ENCODE results near the gene UBAC2.

UBAC2 gene

GRCh38 chr13:99295488-99296252 is 95.0 kb downstream of the UBAC2 start:
- Histone ChIP-seq H3K36me3 (ENCODE audit: control insufficient read depth in 5 of 5, insufficient read depth in 5 of 5, low read length in 5 of 5) (peaks cover 0 to 14% (median 6%) of the 10 kb centered on the region in 5 donors), H3K27ac (ENCODE audit: low read depth, low read length) (no peak overlapping the region), H3K9me3 (ENCODE audit: control insufficient read depth in 5 of 5, low read length in 5 of 5) (no peaks in the 10 kb centered on the region), H3K4me3 (ENCODE audit: low read depth in 1 of 5, low read length in 5 of 5) (no peak overlapping the region), H3K9ac (ENCODE audit: low read length in 5 of 5) (no peak overlapping the region), H3K4me1 (ENCODE audit: control insufficient read depth in 5 of 5, insufficient read depth in 5 of 5, low read length in 5 of 5) (peaks cover 0 to 19% (median 17%) of the 10 kb centered on the region in 5 donors), H3K27me3 (ENCODE audit: control insufficient read depth in 5 of 5, insufficient read depth in 4 of 5, low read length in 5 of 5) (no peaks in the 10 kb centered on the region)

- H3K27ac ChIP-seq (ENCODE audit: low read depth, low read length), result no peak overlapping the region
- H3K4me1 ChIP-seq (ENCODE audit: control insufficient read depth in 5 of 5, insufficient read depth in 5 of 5, low read length in 5 of 5), result peaks cover 0 to 22% (median 17%) of the 10 kb centered on the region in 5 donors
- no peak overlapping the region for H3K4me3 ChIP-seq (ENCODE audit: low read depth in 1 of 5, low read length in 5 of 5)
These were observed 95.7 kb downstream of the UBAC2 start for GRCh38 chr13:99296398-99296797.

GRCh38 chr13:99297331-99297730 is 96.7 kb downstream of the UBAC2 start:
- no peaks in the 10 kb centered on the region for H3K9me3 ChIP-seq (ENCODE audit: control insufficient read depth in 5 of 5, low read length in 5 of 5)
- no peaks in the 10 kb centered on the region for H3K27me3 ChIP-seq (ENCODE audit: control insufficient read depth in 5 of 5, insufficient read depth in 4 of 5, low read length in 5 of 5)
- no peak overlapping the region for H3K27ac ChIP-seq (ENCODE audit: low read depth, low read length)
- H3K9ac ChIP-seq (ENCODE audit: low read length in 5 of 5), result no peak overlapping the region
- H3K4me1 ChIP-seq (ENCODE audit: control insufficient read depth in 5 of 5, insufficient read depth in 5 of 5, low read length in 5 of 5), result peaks cover 0 to 22% (median 17%) of the 10 kb centered on the region in 5 donors
- H3K36me3 ChIP-seq (ENCODE audit: control insufficient read depth in 5 of 5, insufficient read depth in 5 of 5, low read length in 5 of 5), result peaks cover 0 to 14% (median 6%) of the 10 kb centered on the region in 5 donors
- no peak overlapping the region for H3K4me3 ChIP-seq (ENCODE audit: low read depth in 1 of 5, low read length in 5 of 5)

More at GRCh38 chr13:99296398-99296797, 95.7 kb downstream of the UBAC2 start:
- Histone ChIP-seq H3K9ac (ENCODE audit: low read length in 5 of 5) (no peak overlapping the region), H3K9me3 (ENCODE audit: control insufficient read depth in 5 of 5, low read length in 5 of 5) (no peaks in the 10 kb centered on the region), H3K27me3 (ENCODE audit: control insufficient read depth in 5 of 5, insufficient read depth in 4 of 5, low read length in 5 of 5) (no peaks in the 10 kb centered on the region), H3K36me3 (ENCODE audit: control insufficient read depth in 5 of 5, insufficient read depth in 5 of 5, low read length in 5 of 5) (peaks cover 0 to 14% (median 6%) of the 10 kb centered on the region in 5 donors)

GRCh38 chr13:99298056-99298455 is 97.4 kb downstream of the UBAC2 start:
- H3K27ac ChIP-seq (ENCODE audit: low read depth, low read length), result no peak overlapping the region
- H3K9me3 ChIP-seq (ENCODE audit: control insufficient read depth in 5 of 5, low read length in 5 of 5), result no peaks in the 10 kb centered on the region
- peaks cover 0 to 26% (median 17%) of the 10 kb centered on the region in 5 donors for H3K4me1 ChIP-seq (ENCODE audit: control insufficient read depth in 5 of 5, insufficient read depth in 5 of 5, low read length in 5 of 5)
- H3K27me3 ChIP-seq (ENCODE audit: control insufficient read depth in 5 of 5, insufficient read depth in 4 of 5, low read length in 5 of 5), result no peaks in the 10 kb centered on the region
- H3K9ac ChIP-seq (ENCODE audit: low read length in 5 of 5), result no peak overlapping the region
- H3K4me3 ChIP-seq (ENCODE audit: low read depth in 1 of 5, low read length in 5 of 5), result no peak overlapping the region
- peaks cover 0 to 15% (median 6%) of the 10 kb centered on the region in 5 donors for H3K36me3 ChIP-seq (ENCODE audit: control insufficient read depth in 5 of 5, insufficient read depth in 5 of 5, low read length in 5 of 5)

GRCh38 chr13:99299256-99299919 is 98.7 kb downstream of the UBAC2 start:
- H3K9me3 ChIP-seq (ENCODE audit: control insufficient read depth in 5 of 5, low read length in 5 of 5), result no peaks in the 10 kb centered on the region
- H3K9ac ChIP-seq (ENCODE audit: low read length in 5 of 5), result no peak overlapping the region
- peaks cover 0 to 33% (median 17%) of the 10 kb centered on the region in 5 donors for H3K4me1 ChIP-seq (ENCODE audit: control insufficient read depth in 5 of 5, insufficient read depth in 5 of 5, low read length in 5 of 5)
- no peak overlapping the region for H3K27ac ChIP-seq (ENCODE audit: low read depth, low read length)
- no peak overlapping the region for H3K4me3 ChIP-seq (ENCODE audit: low read depth in 1 of 5, low read length in 5 of 5)
- H3K27me3 ChIP-seq (ENCODE audit: control insufficient read depth in 5 of 5, insufficient read depth in 4 of 5, low read length in 5 of 5), result no peaks in the 10 kb centered on the region
- H3K36me3 ChIP-seq (ENCODE audit: control insufficient read depth in 5 of 5, insufficient read depth in 5 of 5, low read length in 5 of 5), result peaks cover 0 to 23% (median 3%) of the 10 kb centered on the region in 5 donors

GRCh38 chr13:99299920-99300341 is 99.3 kb downstream of the UBAC2 start:
- Histone ChIP-seq H3K4me1 (ENCODE audit: control insufficient read depth in 5 of 5, insufficient read depth in 5 of 5, low read length in 5 of 5) (peaks cover 0 to 30% (median 17%) of the 10 kb centered on the region in 5 donors), H3K27ac (ENCODE audit: low read depth, low read length) (no peak overlapping the region)

GRCh38 chr13:99301056-99301838 is 100.6 kb downstream of the UBAC2 start:
- Histone ChIP-seq H3K27me3 (ENCODE audit: control insufficient read depth in 5 of 5, insufficient read depth in 4 of 5, low read length in 5 of 5) (no peaks in the 10 kb centered on the region), H3K36me3 (ENCODE audit: control insufficient read depth in 5 of 5, insufficient read depth in 5 of 5, low read length in 5 of 5) (peaks cover 0 to 13% (median 0%) of the 10 kb centered on the region in 5 donors), H3K9me3 (ENCODE audit: control insufficient read depth in 5 of 5, low read length in 5 of 5) (no peaks in the 10 kb centered on the region), H3K27ac (ENCODE audit: low read depth, low read length) (no peak overlapping the region), H3K4me3 (ENCODE audit: low read depth in 1 of 5, low read length in 5 of 5) (no peak overlapping the region), H3K4me1 (ENCODE audit: control insufficient read depth in 5 of 5, insufficient read depth in 5 of 5, low read length in 5 of 5) (peaks cover 0 to 19% (median 4%) of the 10 kb centered on the region in 5 donors), H3K9ac (ENCODE audit: low read length in 5 of 5) (no peak overlapping the region)

More at GRCh38 chr13:99299920-99300341, 99.3 kb downstream of the UBAC2 start:
- no peak overlapping the region for H3K9ac ChIP-seq (ENCODE audit: low read length in 5 of 5)
- peaks cover 0 to 20% (median 3%) of the 10 kb centered on the region in 5 donors for H3K36me3 ChIP-seq (ENCODE audit: control insufficient read depth in 5 of 5, insufficient read depth in 5 of 5, low read length in 5 of 5)
- no peak overlapping the region for H3K4me3 ChIP-seq (ENCODE audit: low read depth in 1 of 5, low read length in 5 of 5)
- H3K27me3 ChIP-seq (ENCODE audit: control insufficient read depth in 5 of 5, insufficient read depth in 4 of 5, low read length in 5 of 5), result no peaks in the 10 kb centered on the region
- H3K9me3 ChIP-seq (ENCODE audit: control insufficient read depth in 5 of 5, low read length in 5 of 5), result no peaks in the 10 kb centered on the region

- Histone ChIP-seq H3K9ac (ENCODE audit: low read length in 5 of 5) (no peak overlapping the region), H3K4me3 (ENCODE audit: low read depth in 1 of 5, low read length in 5 of 5) (no peak overlapping the region), H3K9me3 (ENCODE audit: control insufficient read depth in 5 of 5, low read length in 5 of 5) (no peaks in the 10 kb centered on the region), H3K27me3 (ENCODE audit: control insufficient read depth in 5 of 5, insufficient read depth in 4 of 5, low read length in 5 of 5) (no peaks in the 10 kb centered on the region), H3K27ac (ENCODE audit: low read depth, low read length) (no peak overlapping the region), H3K36me3 (ENCODE audit: control insufficient read depth in 5 of 5, insufficient read depth in 5 of 5, low read length in 5 of 5) (peaks cover 0 to 13% (median 0%) of the 10 kb centered on the region in 5 donors), H3K4me1 (ENCODE audit: control insufficient read depth in 5 of 5, insufficient read depth in 5 of 5, low read length in 5 of 5) (peaks cover 0 to 19% (median 3%) of the 10 kb centered on the region in 5 donors)
These were observed 101.4 kb downstream of the UBAC2 start for GRCh38 chr13:99301913-99302636.
